Smooth muscle cell (in vitro differentiated cells): ENCODE measurements around the gene TTC7B. TPM values are rescaled to one million over a fixed set of nuclear protein-coding genes. Genes with fewer than 3 reads are reported as not detected.

Source experiments
- DNase-seq: peaks from one replicate; lab custom pipeline; 2025; ENCODE audit not compliant: unreplicated experiment; lab: John Stamatoyannopoulos, UW
- H2AFZ ChIP-seq: fragments of 200-600 bp; sonication (generic); 2 replicates; pipeline ENCODE4 v1.6.0; 2016; ENCODE audit warnings: antibody characterized with exemption, low read depth, mild to moderate bottlenecking
- H3F3A ChIP-seq: fragments of 200-600 bp; sonication (generic); 2 replicates; pipeline ENCODE4 v1.6.0; 2017; ENCODE audit warnings: antibody characterized with exemption, low read depth
- H3K27ac ChIP-seq: fragments of 200-600 bp; sonication (generic); 2 replicates; pipeline ENCODE4 v1.5.1; 2016; ENCODE audit warnings: low read depth, mild to moderate bottlenecking
- H3K27me3 ChIP-seq: fragments of 200-600 bp; sonication (generic); 2 replicates; pipeline ENCODE4 v1.6.1; 2016; ENCODE audit warnings: low read depth, mild to moderate bottlenecking
- H3K36me3 ChIP-seq: fragments of 200-600 bp; sonication (generic); 2 replicates; pipeline ENCODE4 v1.5.1; 2016; ENCODE audit warnings: low read depth
- H3K4me1 ChIP-seq: fragments of 200-600 bp; sonication (generic); 2 replicates; pipeline ENCODE4 v1.5.1; 2016; ENCODE audit warnings: low read depth
- H3K4me2 ChIP-seq: fragments of 200-600 bp; sonication (generic); 2 replicates; pipeline ENCODE4 v1.6.0; 2016; ENCODE audit warnings: mild to moderate bottlenecking
- H3K4me3 ChIP-seq: fragments of 200-600 bp; sonication (generic); 2 replicates; pipeline ENCODE4 v1.5.1; 2016; ENCODE audit warnings: mild to moderate bottlenecking
- H3K79me2 ChIP-seq: fragments of 200-600 bp; sonication (generic); 2 replicates; pipeline ENCODE4 v1.6.0; 2016; ENCODE audit warnings: low read depth, mild to moderate bottlenecking
- H3K9ac ChIP-seq: fragments of 200-600 bp; sonication (generic); 2 replicates; pipeline ENCODE4 v1.6.0; 2016; ENCODE audit warnings: low read depth
- H3K9me3 ChIP-seq: fragments of 200-600 bp; sonication (generic); replicated peaks from 2 replicates; pipeline ENCODE4 v1.5.1; 2016; ENCODE audit warnings: low read depth
- H4K20me1 ChIP-seq: fragments of 200-600 bp; sonication (generic); 2 replicates; pipeline ENCODE4 v1.6.0; 2016; ENCODE audit warnings: low read depth
- CTCF ChIP-seq: fragments of 200-600 bp; sonication (generic); IDR thresholded peaks from 2 replicates; pipeline ENCODE4 v1.5.1; 2017; ENCODE audit warnings: borderline replicate concordance, mild to moderate bottlenecking, antibody characterized with exemption; ENCODE audit not compliant: insufficient read depth, poor library complexity, severe bottlenecking
- WGBS: methylation state at CpG from one replicate; pipeline ENCODE4 v1.1.7; 2016; ENCODE audit warnings: low lambda C conversion rate; 5-methylcytosine and 5-hydroxymethylcytosine counted together
- polyA plus RNA-seq: library from polyadenylated mRNA; unstranded; fragments of >200 nt; fragmentation: Nextera tagmentation; extraction: Ambion mirVana; gene quantifications from 2 replicates; pipeline ENCODE4 v1.2.1, GENCODE V29; 2016
- total RNA-seq: library from RNA; depleted of rRNA; stranded (reverse); fragments of >200 nt; gene quantifications from 2 replicates; pipeline ENCODE4 v1.2.3, GENCODE V29; 2014

TTC7B gene
- total and polyA plus RNA-seq, 2 experiments from 2014 or later = 22.1 to 54.1 TPM

DNA sequence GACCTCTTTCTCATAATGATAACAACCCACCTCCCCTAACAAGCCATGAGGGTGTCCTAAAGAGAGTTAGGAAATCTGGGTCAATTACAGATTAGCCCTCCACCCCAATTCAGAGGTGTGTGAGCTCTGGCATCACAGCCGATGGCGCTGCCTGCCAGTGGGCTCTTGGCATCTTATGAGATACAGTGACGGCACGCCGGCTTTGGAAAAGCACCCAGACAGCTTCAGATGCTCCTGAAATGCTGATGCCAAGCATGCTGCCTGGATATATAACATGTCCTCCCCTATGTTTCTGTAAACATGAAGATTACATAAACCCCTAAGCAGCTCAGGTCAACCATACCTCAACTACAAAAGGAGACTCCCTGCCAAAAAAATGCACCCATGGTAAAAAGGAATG, 152.6 kb downstream of the TTC7B start:
- Histone ChIP-seq H3K9me3 (no peaks in the 10 kb centered on the region), H3K4me1 (no peaks in the 10 kb centered on the region), H2AFZ (no peak overlapping the region), H3F3A (peaks cover 3% of the 10 kb centered on the region), H3K27me3 (no peaks in the 10 kb centered on the region), H3K4me3 (no peak overlapping the region), H3K4me2 (no peak overlapping the region), H3K79me2 (no peaks in the 10 kb centered on the region), H3K9ac (no peak overlapping the region), H3K27ac (no peak overlapping the region), H4K20me1 (no peaks in the 10 kb centered on the region), H3K36me3 (no peaks in the 10 kb centered on the region)
- 97% methylated on average over 5 of the region's 5 CpGs for WGBS
- no peak for TF ChIP-seq CTCF
- no peak for DNase-seq

DNA sequence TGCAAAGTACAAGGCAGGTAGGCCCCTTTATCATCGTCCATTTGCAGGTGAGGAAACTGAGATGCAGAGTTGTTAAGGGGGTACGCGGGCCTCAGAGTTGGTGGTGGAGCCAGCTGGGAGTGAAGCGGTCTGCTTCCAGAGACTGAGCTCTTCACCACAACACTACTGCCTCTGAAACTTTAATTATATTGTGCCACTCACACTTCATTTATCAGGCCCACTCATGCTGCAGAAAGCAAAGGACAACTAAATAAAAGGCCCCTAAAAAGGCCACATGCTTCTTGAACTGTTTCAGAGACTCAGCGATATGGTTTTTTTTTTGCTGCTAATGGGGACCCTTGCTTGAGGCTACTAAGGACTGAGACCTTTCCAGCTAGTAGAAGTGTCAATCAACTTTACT, 153.1 kb downstream of the TTC7B start:
- no peak overlapping the region for H3K9ac ChIP-seq
- no peaks in the 10 kb centered on the region for H4K20me1 ChIP-seq
- no peak overlapping the region for H2AFZ ChIP-seq
- DNase-seq = no peak
- H3K79me2 ChIP-seq = no peaks in the 10 kb centered on the region
- no peak overlapping the region for H3K4me2 ChIP-seq
- TF ChIP-seq CTCF = no peak
- H3K36me3 ChIP-seq = no peaks in the 10 kb centered on the region
- no peaks in the 10 kb centered on the region for H3K4me1 ChIP-seq
- 94% methylated on average over 5 of the region's 5 CpGs for WGBS
- no peak overlapping the region for H3K27ac ChIP-seq
- no peak overlapping the region for H3K4me3 ChIP-seq
- no peaks in the 10 kb centered on the region for H3K9me3 ChIP-seq
- H3K27me3 ChIP-seq = no peaks in the 10 kb centered on the region
- peaks cover 3% of the 10 kb centered on the region for H3F3A ChIP-seq

DNA sequence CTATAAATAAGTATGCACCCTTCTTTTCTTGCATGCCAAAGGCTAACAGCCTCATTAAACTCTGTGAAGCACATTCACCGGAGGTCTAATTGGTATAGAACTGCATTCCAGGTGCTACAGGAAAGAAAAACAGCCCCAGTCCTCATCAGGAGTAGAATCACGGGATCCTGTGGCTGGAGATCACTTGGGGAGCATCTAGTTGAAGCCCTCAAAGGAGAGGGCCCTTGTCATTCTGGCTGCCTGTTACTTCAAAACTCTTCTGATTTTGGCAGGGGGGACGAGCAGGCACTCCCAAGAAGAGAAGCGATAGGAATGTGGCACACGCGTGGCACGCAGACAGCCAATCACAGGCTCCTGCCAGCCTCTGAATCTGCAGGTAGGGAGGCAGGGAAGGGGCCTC, 154.4 kb downstream of the TTC7B start:
- no peak overlapping the region for H2AFZ ChIP-seq
- H3K27ac ChIP-seq = no peak overlapping the region
- H3K4me2 ChIP-seq = no peak overlapping the region
- no peaks in the 10 kb centered on the region for H3K4me1 ChIP-seq
- no peak for DNase-seq
- no peak overlapping the region for H3K4me3 ChIP-seq
- no peak overlapping the region for H3K9ac ChIP-seq
- H3K27me3 ChIP-seq = no peaks in the 10 kb centered on the region
- TF ChIP-seq CTCF = no peak
- 72% methylated on average over 7 of the region's 7 CpGs for WGBS
- no peaks in the 10 kb centered on the region for H3K79me2 ChIP-seq
- no peaks in the 10 kb centered on the region for H3K36me3 ChIP-seq
- peaks cover 3% of the 10 kb centered on the region for H3F3A ChIP-seq
- no peaks in the 10 kb centered on the region for H3K9me3 ChIP-seq
- H4K20me1 ChIP-seq = no peaks in the 10 kb centered on the region

GRCh38 chr14:90660865-90661570, 155.2 kb downstream of the TTC7B start:
- DNase-seq = no peak
- Histone ChIP-seq H3K4me3 (no peak overlapping the region), H3K27me3 (no peaks in the 10 kb centered on the region), H3K9me3 (no peaks in the 10 kb centered on the region), H3K9ac (no peak overlapping the region), H2AFZ (no peak overlapping the region), H3K36me3 (no peaks in the 10 kb centered on the region), H3K4me2 (no peak overlapping the region), H3K79me2 (no peaks in the 10 kb centered on the region), H3F3A (peaks cover 3% of the 10 kb centered on the region), H4K20me1 (no peaks in the 10 kb centered on the region), H3K27ac (no peak overlapping the region), H3K4me1 (no peaks in the 10 kb centered on the region)
- TF ChIP-seq CTCF = no peak
- WGBS = 92% methylated on average over 17 of the region's 17 CpGs
